ENCODE measurements around the gene ADAMTS15.

Gene ADAMTS15

DNA sequence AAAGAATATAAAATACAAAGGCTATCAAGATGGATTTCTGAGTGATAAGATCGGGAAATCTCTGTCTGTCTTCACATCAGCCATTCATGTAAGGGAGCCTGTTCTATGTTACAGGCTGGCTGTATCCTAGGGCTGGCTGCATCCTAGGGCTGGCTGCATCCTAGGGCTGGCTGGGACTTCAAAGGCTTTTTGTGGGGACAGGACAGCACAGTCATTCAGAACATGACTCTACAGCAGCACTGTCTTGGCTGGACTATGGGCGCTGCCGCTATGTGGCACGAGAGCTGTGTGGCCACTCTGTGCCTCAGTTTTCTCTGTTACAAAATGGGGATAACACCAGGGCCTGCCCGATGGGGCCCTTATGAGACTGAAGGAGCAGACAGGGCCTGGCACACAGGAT is 30.2 kb upstream of the ADAMTS15 start:
- Histone ChIP-seq H3K23ac (ENCODE audit: low read length in 2 of 2) (no peak overlapping the region), H2AK5ac (ENCODE audit: low read length, severe bottlenecking) (no peak overlapping the region), H3K79me1 (replicated peaks; ENCODE audit: low read length, poor library complexity, severe bottlenecking) (no peaks in the 10 kb centered on the region), H4K8ac (ENCODE audit: low read length) (no peak overlapping the region), H3K4me2 (ENCODE audit: low read length, poor library complexity, severe bottlenecking) (no peak overlapping the region), H3K9ac (ENCODE audit: low read length) (no peak overlapping the region), H3K9me3 (ENCODE audit: control insufficient read depth, low read length) (no peaks in the 10 kb centered on the region), H3K4ac (ENCODE audit: low read depth in 1 of 2, low read length in 2 of 2) (no peak overlapping the region), H2BK12ac (ENCODE audit: low read length in 2 of 2) (peak overlapping the region in 1 of 2 experiments; percentile 12), H3K18ac (ENCODE audit: low read depth in 1 of 2, low read length in 2 of 2) (no peak overlapping the region), H3K36me3 (ENCODE audit: control insufficient read depth in 1 of 2, insufficient read depth in 2 of 2, low read depth in 1 of 2, low read length in 2 of 2) (no peaks in the 10 kb centered on the region), H3K4me1 (ENCODE audit: control insufficient read depth, insufficient read depth, low read depth, low read length) (peaks cover 13% of the 10 kb centered on the region), H3K27ac (ENCODE audit: low read length, poor library complexity, severe bottlenecking) (no peak overlapping the region), H3K14ac (ENCODE audit: low read length in 2 of 2) (no peak overlapping the region), H2BK5ac (ENCODE audit: low read depth, low read length, poor library complexity, severe bottlenecking) (no peak overlapping the region), H2BK120ac (ENCODE audit: low read depth, low read length) (no peak overlapping the region), H3K27me3 (ENCODE audit: control insufficient read depth in 1 of 2, insufficient read depth in 1 of 2, low read length in 2 of 2) (peaks cover 9 to 68% of the 10 kb centered on the region in 2 experiments), H4K91ac (ENCODE audit: low read length) (no peak overlapping the region), H2AFZ (ENCODE audit: low read depth, low read length) (no peak overlapping the region), H2BK15ac (ENCODE audit: low read depth, poor library complexity, severe bottlenecking) (no peak overlapping the region), H3K4me3 (ENCODE audit: insufficient read depth in 1 of 2, low read depth in 1 of 2, low read length in 2 of 2) (no peak overlapping the region)
- no peak for DNase-seq
- 97% methylated on average over 5 of the region's 5 CpGs for WGBS

- no peak overlapping the region for H4K91ac ChIP-seq (ENCODE audit: low read length)
- H3K27ac ChIP-seq (ENCODE audit: low read length, poor library complexity, severe bottlenecking), result no peak overlapping the region
- H3K4me3 ChIP-seq (ENCODE audit: insufficient read depth in 1 of 2, low read depth in 1 of 2, low read length in 2 of 2), result no peak overlapping the region
- no peak overlapping the region for H3K4me2 ChIP-seq (ENCODE audit: low read length, poor library complexity, severe bottlenecking)
- H2BK15ac ChIP-seq (ENCODE audit: low read depth, poor library complexity, severe bottlenecking), result no peak overlapping the region
- peaks cover 9 to 73% of the 10 kb centered on the region in 2 experiments for H3K27me3 ChIP-seq (ENCODE audit: control insufficient read depth in 1 of 2, insufficient read depth in 1 of 2, low read length in 2 of 2)
- 69% methylated on average over 12 of the region's 12 CpGs for WGBS
- no peaks in the 10 kb centered on the region for H3K9me3 ChIP-seq (ENCODE audit: control insufficient read depth, low read length)
- H3K4me1 ChIP-seq (ENCODE audit: control insufficient read depth, insufficient read depth, low read depth, low read length), result peaks cover 10% of the 10 kb centered on the region
- H3K36me3 ChIP-seq (ENCODE audit: control insufficient read depth in 1 of 2, insufficient read depth in 2 of 2, low read depth in 1 of 2, low read length in 2 of 2), result no peaks in the 10 kb centered on the region
- no peak overlapping the region for H3K18ac ChIP-seq (ENCODE audit: low read depth in 1 of 2, low read length in 2 of 2)
- no peak overlapping the region for H3K9ac ChIP-seq (ENCODE audit: low read length)
- no peak overlapping the region for H2AFZ ChIP-seq (ENCODE audit: low read depth, low read length)
- H3K14ac ChIP-seq (ENCODE audit: low read length in 2 of 2), result no peak overlapping the region
- H2AK5ac ChIP-seq (ENCODE audit: low read length, severe bottlenecking), result no peak overlapping the region
- DNase-seq, result no peak
- no peak overlapping the region for H3K4ac ChIP-seq (ENCODE audit: low read depth in 1 of 2, low read length in 2 of 2)
- H2BK5ac ChIP-seq (ENCODE audit: low read depth, low read length, poor library complexity, severe bottlenecking), result no peak overlapping the region
- H4K8ac ChIP-seq (ENCODE audit: low read length), result no peak overlapping the region
- H2BK12ac ChIP-seq (ENCODE audit: low read length in 2 of 2), result no peak overlapping the region
- no peaks in the 10 kb centered on the region for H3K79me1 ChIP-seq (replicated peaks; ENCODE audit: low read length, poor library complexity, severe bottlenecking)
- no peak overlapping the region for H3K23ac ChIP-seq (ENCODE audit: low read length in 2 of 2)
- H2BK120ac ChIP-seq (ENCODE audit: low read depth, low read length), result no peak overlapping the region
Measured at GRCh38 chr11:130418756-130419155, 29.7 kb upstream of the ADAMTS15 start.

DNA sequence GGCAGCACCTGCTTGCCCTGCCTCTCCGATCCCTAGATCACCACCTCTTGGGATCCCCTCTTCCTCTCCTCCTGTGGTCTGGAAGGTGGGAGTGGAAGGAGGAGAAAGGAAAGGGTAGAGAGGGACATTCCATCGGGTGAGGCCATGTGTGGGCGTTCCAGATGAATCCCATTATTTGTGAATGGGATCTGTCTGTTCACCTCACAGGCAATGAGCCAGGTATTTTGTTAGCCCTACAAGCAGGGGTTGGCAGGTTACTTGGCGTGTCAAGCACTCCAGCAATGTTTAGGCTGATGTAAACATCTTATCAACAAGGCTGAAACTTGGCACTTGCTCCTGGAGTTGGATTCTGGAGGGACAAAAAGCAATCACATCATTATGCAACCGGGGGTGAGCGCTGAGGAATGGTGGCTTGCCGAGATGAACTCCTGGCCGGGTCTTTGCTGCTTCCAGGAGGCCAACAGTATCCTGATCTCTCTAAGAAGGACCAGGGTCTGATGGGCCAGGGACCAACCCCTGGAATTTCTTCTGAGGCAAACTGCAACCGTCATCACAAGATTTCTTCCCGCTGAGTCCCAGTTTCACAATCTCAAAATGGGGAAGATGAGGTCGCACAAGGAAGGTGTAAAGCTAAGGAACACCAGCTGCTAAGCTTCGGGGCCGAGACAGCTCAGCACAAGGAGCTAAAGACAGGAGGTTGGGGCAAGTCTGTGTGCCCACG is 27.8 kb upstream of the ADAMTS15 start:
- H3K4me2 ChIP-seq (ENCODE audit: low read length, poor library complexity, severe bottlenecking), result no peak overlapping the region
- H2BK12ac ChIP-seq (ENCODE audit: low read length in 2 of 2), result no peak overlapping the region
- no peak overlapping the region for H2BK5ac ChIP-seq (ENCODE audit: low read depth, low read length, poor library complexity, severe bottlenecking)
- no peaks in the 10 kb centered on the region for H3K9me3 ChIP-seq (ENCODE audit: control insufficient read depth, low read length)
- no peak overlapping the region for H2AFZ ChIP-seq (ENCODE audit: low read depth, low read length)
- no peak overlapping the region for H3K14ac ChIP-seq (ENCODE audit: low read length in 2 of 2)
- no peak overlapping the region for H3K23ac ChIP-seq (ENCODE audit: low read length in 2 of 2)
- peaks cover 14 to 83% of the 10 kb centered on the region in 2 experiments for H3K27me3 ChIP-seq (ENCODE audit: control insufficient read depth in 1 of 2, insufficient read depth in 1 of 2, low read length in 2 of 2)
- no peaks in the 10 kb centered on the region for H3K36me3 ChIP-seq (ENCODE audit: control insufficient read depth in 1 of 2, insufficient read depth in 2 of 2, low read depth in 1 of 2, low read length in 2 of 2)
- no peak for DNase-seq
- H3K18ac ChIP-seq (ENCODE audit: low read depth in 1 of 2, low read length in 2 of 2), result no peak overlapping the region
- no peak overlapping the region for H4K91ac ChIP-seq (ENCODE audit: low read length)
- no peak overlapping the region for H2AK5ac ChIP-seq (ENCODE audit: low read length, severe bottlenecking)
- no peak overlapping the region for H3K27ac ChIP-seq (ENCODE audit: low read length, poor library complexity, severe bottlenecking)
- H3K4me3 ChIP-seq (ENCODE audit: insufficient read depth in 1 of 2, low read depth in 1 of 2, low read length in 2 of 2), result no peak overlapping the region
- no peak overlapping the region for H2BK15ac ChIP-seq (ENCODE audit: low read depth, poor library complexity, severe bottlenecking)
- H3K79me1 ChIP-seq (replicated peaks; ENCODE audit: low read length, poor library complexity, severe bottlenecking), result no peaks in the 10 kb centered on the region
- no peak overlapping the region for H3K9ac ChIP-seq (ENCODE audit: low read length)
- H4K8ac ChIP-seq (ENCODE audit: low read length), result no peak overlapping the region
- peaks cover 7% of the 10 kb centered on the region for H3K4me1 ChIP-seq (ENCODE audit: control insufficient read depth, insufficient read depth, low read depth, low read length)
- 92% methylated on average over 13 of the region's 14 CpGs for WGBS
- H3K4ac ChIP-seq (ENCODE audit: low read depth in 1 of 2, low read length in 2 of 2), result no peak overlapping the region
- no peak overlapping the region for H2BK120ac ChIP-seq (ENCODE audit: low read depth, low read length)

GRCh38 chr11:130421199-130421585 is 27.3 kb upstream of the ADAMTS15 start:
- no peak overlapping the region for H2AFZ ChIP-seq (ENCODE audit: low read depth, low read length)
- H2BK5ac ChIP-seq (ENCODE audit: low read depth, low read length, poor library complexity, severe bottlenecking), result no peak overlapping the region
- peaks cover 18 to 89% of the 10 kb centered on the region in 2 experiments for H3K27me3 ChIP-seq (ENCODE audit: control insufficient read depth in 1 of 2, insufficient read depth in 1 of 2, low read length in 2 of 2)
- no peak overlapping the region for H3K9ac ChIP-seq (ENCODE audit: low read length)
- H2BK120ac ChIP-seq (ENCODE audit: low read depth, low read length), result no peak overlapping the region
- no peak overlapping the region for H3K27ac ChIP-seq (ENCODE audit: low read length, poor library complexity, severe bottlenecking)
- no peak overlapping the region for H3K4ac ChIP-seq (ENCODE audit: low read depth in 1 of 2, low read length in 2 of 2)
- H3K18ac ChIP-seq (ENCODE audit: low read depth in 1 of 2, low read length in 2 of 2), result no peak overlapping the region
- no peak overlapping the region for H4K8ac ChIP-seq (ENCODE audit: low read length)
- peak overlapping the region in 1 of 2 experiments; percentile 67 for H3K23ac ChIP-seq (ENCODE audit: low read length in 2 of 2)
- H2BK15ac ChIP-seq (ENCODE audit: low read depth, poor library complexity, severe bottlenecking), result no peak overlapping the region
- H3K4me3 ChIP-seq (ENCODE audit: insufficient read depth in 1 of 2, low read depth in 1 of 2, low read length in 2 of 2), result no peak overlapping the region
- H2BK12ac ChIP-seq (ENCODE audit: low read length in 2 of 2), result no peak overlapping the region
- H3K36me3 ChIP-seq (ENCODE audit: control insufficient read depth in 1 of 2, insufficient read depth in 2 of 2, low read depth in 1 of 2, low read length in 2 of 2), result no peaks in the 10 kb centered on the region
- H3K14ac ChIP-seq (ENCODE audit: low read length in 2 of 2), result no peak overlapping the region
- peaks cover 3% of the 10 kb centered on the region for H3K4me1 ChIP-seq (ENCODE audit: control insufficient read depth, insufficient read depth, low read depth, low read length)
- H4K91ac ChIP-seq (ENCODE audit: low read length), result no peak overlapping the region
- no peaks in the 10 kb centered on the region for H3K79me1 ChIP-seq (replicated peaks; ENCODE audit: low read length, poor library complexity, severe bottlenecking)
- H3K9me3 ChIP-seq (ENCODE audit: control insufficient read depth, low read length), result no peaks in the 10 kb centered on the region
- H2AK5ac ChIP-seq (ENCODE audit: low read length, severe bottlenecking), result no peak overlapping the region
- DNase-seq, result no peak
- 92% methylated on average over 7 of the region's 7 CpGs for WGBS
- H3K4me2 ChIP-seq (ENCODE audit: low read length, poor library complexity, severe bottlenecking), result no peak overlapping the region
